ENCODE results near the gene PTPN21. TPM values are rescaled to one million over a fixed set of nuclear protein-coding genes. Genes with fewer than 3 reads are reported as not detected.

PTPN21 gene
- not detected for polyA plus RNA-seq (2012; ENCODE audit: insufficient read depth, insufficient read length)

GRCh38 chr14:88554457-88555286 lies at the start of gene PTPN21:
Gene PTPN21, minus strand, starts transcription at chr14:88555007. Its CDS starts 4,590 bp downstream, at chr14:88550417.
- peak within 1 kb of the TSS; percentile 33 for H3K4me3 ChIP-seq (ENCODE audit: low read length)
- DNase-seq (ENCODE audit: low read depth, low spot score) = no peak

GRCh38 chr14:88604212-88604611 lies 49.4 kb upstream of the PTPN21 start:
- no peak for DNase-seq (ENCODE audit: low read depth, low spot score)
- no peak overlapping the region for H3K4me3 ChIP-seq (ENCODE audit: low read length)

GRCh38 chr14:88599761-88600439 lies 45.1 kb upstream of the PTPN21 start:
- H3K4me3 ChIP-seq (ENCODE audit: low read length) = no peak overlapping the region
- DNase-seq (ENCODE audit: low read depth, low spot score) = no peak

GRCh38 chr14:88599326-88599725 lies 44.5 kb upstream of the PTPN21 start:
- no peak for DNase-seq (ENCODE audit: low read depth, low spot score)
- no peak overlapping the region for H3K4me3 ChIP-seq (ENCODE audit: low read length)

- no peak for DNase-seq (ENCODE audit: low read depth, low spot score)
- H3K4me3 ChIP-seq (ENCODE audit: low read length) = no peak overlapping the region
Observed at GRCh38 chr14:88598097-88598675, 43.4 kb upstream of the PTPN21 start.

- H3K4me3 ChIP-seq (ENCODE audit: low read length) = no peak overlapping the region
- DNase-seq (ENCODE audit: low read depth, low spot score) = no peak
Observed at GRCh38 chr14:88597601-88598000, 42.8 kb upstream of the PTPN21 start.

- H3K4me3 ChIP-seq (ENCODE audit: low read length) = no peak overlapping the region
- no peak for DNase-seq (ENCODE audit: low read depth, low spot score)
Observed at GRCh38 chr14:88597038-88597437, 42.2 kb upstream of the PTPN21 start.

GRCh38 chr14:88592031-88592430 lies 37.2 kb upstream of the PTPN21 start:
- no peak for DNase-seq (ENCODE audit: low read depth, low spot score)
- no peak overlapping the region for H3K4me3 ChIP-seq (ENCODE audit: low read length)

- no peak overlapping the region for H3K4me3 ChIP-seq (ENCODE audit: low read length)
- no peak for DNase-seq (ENCODE audit: low read depth, low spot score)
Observed at GRCh38 chr14:88590173-88590572, 35.4 kb upstream of the PTPN21 start.

GRCh38 chr14:88588081-88588480 lies 33.3 kb upstream of the PTPN21 start:
- no peak for DNase-seq (ENCODE audit: low read depth, low spot score)
- no peak overlapping the region for H3K4me3 ChIP-seq (ENCODE audit: low read length)

- H3K4me3 ChIP-seq (ENCODE audit: low read length) = no peak overlapping the region
- DNase-seq (ENCODE audit: low read depth, low spot score) = no peak
Observed at GRCh38 chr14:88584451-88584850, 29.6 kb upstream of the PTPN21 start.

- no peak overlapping the region for H3K4me3 ChIP-seq (ENCODE audit: low read length)
- no peak for DNase-seq (ENCODE audit: low read depth, low spot score)
Observed at GRCh38 chr14:88576222-88576621, 21.4 kb upstream of the PTPN21 start.

GRCh38 chr14:88572117-88572516 lies 17.3 kb upstream of the PTPN21 start:
- H3K4me3 ChIP-seq (ENCODE audit: low read length) = no peak overlapping the region
- DNase-seq (ENCODE audit: low read depth, low spot score) = no peak

- H3K4me3 ChIP-seq (ENCODE audit: low read length) = no peak overlapping the region
- DNase-seq (ENCODE audit: low read depth, low spot score) = no peak
Observed at GRCh38 chr14:88568196-88568595, 13.4 kb upstream of the PTPN21 start.

- H3K4me3 ChIP-seq (ENCODE audit: low read length) = no peak overlapping the region
- DNase-seq (ENCODE audit: low read depth, low spot score) = no peak
Observed at GRCh38 chr14:88565427-88565826, 10.6 kb upstream of the PTPN21 start.

- no peak for DNase-seq (ENCODE audit: low read depth, low spot score)
- H3K4me3 ChIP-seq (ENCODE audit: low read length) = peak overlapping the region; percentile 81
Observed at GRCh38 chr14:88563845-88564244, 9.0 kb upstream of the PTPN21 start.

GRCh38 chr14:88562831-88563686 lies 8.3 kb upstream of the PTPN21 start, which contains the start of gene ZC3H14:
Gene ZC3H14, plus strand, starts transcription at chr14:88563037. Its CDS starts 97 bp downstream, at chr14:88563134.
- DNase-seq (ENCODE audit: low read depth, low spot score) = peak; percentile 84
- H3K4me3 ChIP-seq (ENCODE audit: low read length) = peak within 1 kb of the TSS; percentile 81

- peak overlapping the region; percentile 81 for H3K4me3 ChIP-seq (ENCODE audit: low read length)
- DNase-seq (ENCODE audit: low read depth, low spot score) = no peak
Observed at GRCh38 chr14:88562532-88562830, 7.7 kb upstream of the PTPN21 start.

GRCh38 chr14:88559852-88560251 lies 5.0 kb upstream of the PTPN21 start:
- H3K4me3 ChIP-seq (ENCODE audit: low read length) = no peak overlapping the region
- DNase-seq (ENCODE audit: low read depth, low spot score) = no peak

Data from Jurkat, Clone E6-1 (cell line).